H9 (cell line): ENCODE measurements around the gene UBE2G1. TPM values are rescaled to one million over a fixed set of nuclear protein-coding genes. Genes with fewer than 3 reads are reported as not detected.
A peak's percentile ranks its signal among the peaks of the same experiment; 100 is the strongest.

Experiments
- DNase-seq: peaks from one replicate; pipeline ENCODE4 v3.0.0-alpha.2; 2017
- H2AFZ ChIP-seq: one replicate; pipeline ENCODE4 v1.6.1; 2013; ENCODE audit warnings: mild to moderate bottlenecking, low read length, control low read depth, moderate library complexity
- H2AK5ac ChIP-seq: 2 replicates; pipeline ENCODE4 v1.6.1; 2013; ENCODE audit warnings: low read length, control low read depth, mixed read lengths; ENCODE audit not compliant: insufficient read length
- H2BK120ac ChIP-seq: one replicate; pipeline ENCODE4 v1.6.1; 2013; ENCODE audit warnings: low read depth, mild to moderate bottlenecking, low read length, control low read depth, inconsistent platforms; ENCODE audit not compliant: poor library complexity, severe bottlenecking
- H2BK12ac ChIP-seq: 2 replicates; pipeline ENCODE4 v1.6.1; 2013; ENCODE audit warnings: low read length, control low read depth, mixed read lengths, low read depth; ENCODE audit not compliant: insufficient read length
- H2BK15ac ChIP-seq: 2 replicates; pipeline ENCODE4 v1.6.1; 2013; ENCODE audit warnings: low read depth, low read length, control low read depth
- H2BK20ac ChIP-seq: one replicate; pipeline ENCODE4 v1.6.1; 2013; ENCODE audit warnings: low read depth, mild to moderate bottlenecking, low read length, control low read depth, inconsistent platforms; ENCODE audit not compliant: poor library complexity, severe bottlenecking
- H2BK5ac ChIP-seq: 2 replicates; pipeline ENCODE4 v1.6.1; 2013; ENCODE audit warnings: low read length, control low read depth, mixed read lengths; ENCODE audit not compliant: insufficient read length
- H3K14ac ChIP-seq: 2 replicates; pipeline ENCODE4 v1.6.1; 2013; ENCODE audit warnings: low read length, control low read depth; ENCODE audit not compliant: insufficient read depth
- H3K18ac ChIP-seq: 2 replicates; pipeline ENCODE4 v1.6.1; 2013; ENCODE audit warnings: low read depth, mild to moderate bottlenecking, mixed read lengths, low read length, control low read depth; ENCODE audit not compliant: insufficient read length
- H3K23ac ChIP-seq: 2 replicates; pipeline ENCODE4 v1.6.1; 2013; ENCODE audit warnings: low read length, control low read depth, mixed read lengths, low read depth; ENCODE audit not compliant: insufficient read length
- H3K23me2 ChIP-seq: 2 replicates; pipeline ENCODE4 v1.6.1; 2013; ENCODE audit warnings: low read depth, mild to moderate bottlenecking, mixed read lengths, low read length, control low read depth; ENCODE audit not compliant: insufficient read length, poor library complexity, severe bottlenecking
- H3K27ac ChIP-seq: 2 replicates; pipeline ENCODE4 v1.5.1; 2013; ENCODE audit warnings: low read length, control low read depth, mixed read lengths, low read depth; ENCODE audit not compliant: insufficient read length
- H3K27me3 ChIP-seq: 2 replicates; pipeline ENCODE4 v1.6.1; 2013; ENCODE audit warnings: low read length, control low read depth, inconsistent platforms; ENCODE audit not compliant: insufficient read depth
- H3K4ac ChIP-seq: 2 replicates; pipeline ENCODE4 v1.6.1; 2013; ENCODE audit warnings: low read depth, mild to moderate bottlenecking, control low read depth, inconsistent platforms, low read length, moderate library complexity
- H3K4me1 ChIP-seq: 2 replicates; pipeline ENCODE4 v1.6.1; 2013; ENCODE audit warnings: low read length, control low read depth, inconsistent platforms; ENCODE audit not compliant: insufficient read depth
- H3K4me2 ChIP-seq: 2 replicates; pipeline ENCODE4 v1.6.1; 2013; ENCODE audit warnings: low read length, control low read depth, mixed read lengths; ENCODE audit not compliant: insufficient read length, insufficient read depth
- H3K56ac ChIP-seq: 2 replicates; pipeline ENCODE4 v1.6.1; 2013; ENCODE audit warnings: low read depth, mild to moderate bottlenecking, mixed read lengths, low read length, control low read depth; ENCODE audit not compliant: insufficient read length
- H3K79me1 ChIP-seq: 2 replicates; pipeline ENCODE4 v1.6.1; 2013; ENCODE audit warnings: low read depth, mild to moderate bottlenecking, moderate library complexity, low read length, control low read depth, inconsistent platforms; ENCODE audit not compliant: insufficient read depth, poor library complexity, severe bottlenecking
- H3K79me2 ChIP-seq: 2 replicates; pipeline ENCODE4 v1.6.1; 2013; ENCODE audit warnings: low read length, control low read depth, inconsistent platforms; ENCODE audit not compliant: insufficient read depth
- H3K9ac ChIP-seq: 2 replicates; pipeline ENCODE4 v1.6.1; 2013; ENCODE audit warnings: low read length, control low read depth, mixed read lengths; ENCODE audit not compliant: insufficient read length; ENCODE audit errors: extremely low read depth
- H3K9me3 ChIP-seq: one replicate; pipeline ENCODE4 v1.6.1; 2013; ENCODE audit warnings: low read depth, low read length, inconsistent platforms; ENCODE audit not compliant: control insufficient read depth
- H3T11ph ChIP-seq: one replicate; pipeline ENCODE4 v1.6.1; 2013; ENCODE audit warnings: mild to moderate bottlenecking, low read length, control low read depth, inconsistent platforms
- H4K20me1 ChIP-seq: one replicate; pipeline ENCODE4 v1.6.1; 2013; ENCODE audit not compliant: control insufficient read depth, insufficient read length, insufficient read depth
- H4K5ac ChIP-seq: 2 replicates; pipeline ENCODE4 v1.6.1; 2013; ENCODE audit warnings: low read depth, mild to moderate bottlenecking, mixed read lengths, low read length, control low read depth; ENCODE audit not compliant: insufficient read length
- H4K8ac ChIP-seq: replicated peaks from 2 replicates; pipeline ENCODE4 v1.6.1; 2013; ENCODE audit warnings: low read length, control low read depth, mixed read lengths, low read depth; ENCODE audit not compliant: insufficient read length
- H4K91ac ChIP-seq: 2 replicates; pipeline ENCODE4 v1.6.1; 2013; ENCODE audit warnings: low read depth, mild to moderate bottlenecking, moderate library complexity, mixed read lengths, low read length, control low read depth; ENCODE audit not compliant: insufficient read length
- H3K27ac Mint-ChIP-seq, 3 experiments: 2 replicates in 2 of 3; 3 replicates in 1 of 3; pipeline ENCODE4 v1.8.0; 2020 to 2021; ENCODE audit warnings: mixed read lengths in 3 of 3, mild to moderate bottlenecking in 1 of 3, moderate library complexity in 1 of 3
- H3K27me3 Mint-ChIP-seq: 2 replicates; pipeline ENCODE4 v1.8.0; 2021; ENCODE audit warnings: low read depth, mild to moderate bottlenecking, moderate library complexity, mixed read lengths
- H3K36me3 Mint-ChIP-seq, 3 experiments: 2 replicates in 2 of 3; 3 replicates in 1 of 3; pipeline ENCODE4 v1.8.0; 2020 to 2021; ENCODE audit warnings: low read depth in 3 of 3, mixed read lengths in 3 of 3; ENCODE audit not compliant: insufficient read depth in 1 of 3
- H3K4me1 Mint-ChIP-seq, 2 experiments: 2 replicates each; pipeline ENCODE4 v1.8.0; 2020; ENCODE audit warnings: mixed read lengths in 2 of 2
- H3K4me3 Mint-ChIP-seq, 2 experiments: 2 replicates in 1 of 2; 3 replicates in 1 of 2; pipeline ENCODE4 v1.8.0; 2020 to 2021; ENCODE audit warnings: mild to moderate bottlenecking in 2 of 2, mixed read lengths in 2 of 2, moderate library complexity in 1 of 2
- H3K9me3 Mint-ChIP-seq, 2 experiments: 2 replicates in 1 of 2; 3 replicates in 1 of 2; pipeline ENCODE4 v1.8.0; 2020; ENCODE audit warnings: mild to moderate bottlenecking in 2 of 2, mixed read lengths in 2 of 2, moderate library complexity in 1 of 2
- WGBS: extraction: QIAGEN DNeasy Blood & Tissue Kit; methylation state at CpG from one replicate; pipeline ENCODE4 v1.1.7; 2013; ENCODE audit warnings: missing lambda C conversion rate, low lambda C conversion rate, mixed read lengths; ENCODE audit not compliant: insufficient read length; ENCODE audit errors: extremely low coverage; 5-methylcytosine and 5-hydroxymethylcytosine counted together
- total RNA-seq: library from RNA; stranded (reverse); gene quantifications from 2 replicates; pipeline ENCODE4 v1.2.1, GENCODE V29; 2021
- TF ChIP-seq, protein P1 (sequence below): fragments of 200-600 bp; sonication (generic); conservative IDR thresholded peaks from 3 replicates; pipeline ENCODE4 v1.8.0; 2021; ENCODE audit warnings: antibody characterized with exemption, mild to moderate bottlenecking

Gene UBE2G1
- total RNA-seq, 1 experiment from 2014 or later: 188 TPM

DNA sequence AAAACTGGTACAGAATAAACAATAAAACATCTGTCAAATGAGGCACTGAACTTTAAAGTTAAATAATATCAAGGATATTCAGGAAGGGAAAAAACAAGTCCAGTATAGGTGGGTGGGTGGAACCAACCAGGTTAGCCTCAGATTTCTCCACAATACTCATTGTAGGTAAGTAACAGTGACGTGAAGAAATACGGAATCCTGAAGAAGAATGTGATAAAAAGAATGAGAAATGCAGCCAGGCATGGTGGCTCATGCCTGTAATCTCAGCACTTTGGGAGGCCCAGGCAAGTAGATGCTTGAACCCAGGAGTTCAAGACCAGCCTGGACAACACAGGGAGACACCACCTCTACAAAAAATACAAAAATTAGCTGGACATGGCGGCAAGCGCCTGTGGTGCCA is 47.3 kb downstream of the UBE2G1 start:
- Histone ChIP-seq H2BK12ac (no peak overlapping the region), H2BK120ac (no peak overlapping the region), H3K9ac (no peak overlapping the region), H4K8ac (no peak overlapping the region), H3K79me2 (peaks cover 48% of the 10 kb centered on the region; the same call in 1 of the 2 replicates), H3K56ac (no peak overlapping the region), H4K5ac (no peak overlapping the region), H4K20me1 (no peaks in the 10 kb centered on the region), H2BK20ac (no peak overlapping the region), H3K14ac (no peak overlapping the region), H2BK5ac (no peak overlapping the region), H3K9me3 (no peaks in the 10 kb centered on the region), H2BK15ac (no peak overlapping the region), H3K27me3 (no peaks in the 10 kb centered on the region), H3K27ac (no peak overlapping the region), H3K4me2 (no peak overlapping the region), H2AK5ac (no peak overlapping the region), H4K91ac (no peak overlapping the region), H3K79me1 (peaks cover 2% of the 10 kb centered on the region), H3K23me2 (no peaks in the 10 kb centered on the region), H3K23ac (no peak overlapping the region), H3K4me1 (peaks cover 2% of the 10 kb centered on the region; the same call in 1 of the 2 replicates), H3K4ac (no peak overlapping the region), H2AFZ (no peak overlapping the region), H3K18ac (no peak overlapping the region), H3T11ph (no peak overlapping the region)
- no CpG with 5 or more reads among the region's 4 CpGs for WGBS
- Mint-ChIP-seq H3K4me3 (no peak overlapping the region), H3K27me3 (no peaks in the 10 kb centered on the region), H3K4me1 (peaks cover 44 to 54% of the 10 kb centered on the region in 2 experiments), H3K27ac (peak overlapping the region; percentile 61 to 95 (median 89); a peak in 5 of 7 replicates), H3K9me3 (no peaks in the 10 kb centered on the region), H3K36me3 (peaks cover 0 to 15% (median 2%) of the 10 kb centered on the region in 3 experiments; a peak in 4 of 7 replicates)
- DNase-seq: no peak
- TF ChIP-seq, protein P1, sequence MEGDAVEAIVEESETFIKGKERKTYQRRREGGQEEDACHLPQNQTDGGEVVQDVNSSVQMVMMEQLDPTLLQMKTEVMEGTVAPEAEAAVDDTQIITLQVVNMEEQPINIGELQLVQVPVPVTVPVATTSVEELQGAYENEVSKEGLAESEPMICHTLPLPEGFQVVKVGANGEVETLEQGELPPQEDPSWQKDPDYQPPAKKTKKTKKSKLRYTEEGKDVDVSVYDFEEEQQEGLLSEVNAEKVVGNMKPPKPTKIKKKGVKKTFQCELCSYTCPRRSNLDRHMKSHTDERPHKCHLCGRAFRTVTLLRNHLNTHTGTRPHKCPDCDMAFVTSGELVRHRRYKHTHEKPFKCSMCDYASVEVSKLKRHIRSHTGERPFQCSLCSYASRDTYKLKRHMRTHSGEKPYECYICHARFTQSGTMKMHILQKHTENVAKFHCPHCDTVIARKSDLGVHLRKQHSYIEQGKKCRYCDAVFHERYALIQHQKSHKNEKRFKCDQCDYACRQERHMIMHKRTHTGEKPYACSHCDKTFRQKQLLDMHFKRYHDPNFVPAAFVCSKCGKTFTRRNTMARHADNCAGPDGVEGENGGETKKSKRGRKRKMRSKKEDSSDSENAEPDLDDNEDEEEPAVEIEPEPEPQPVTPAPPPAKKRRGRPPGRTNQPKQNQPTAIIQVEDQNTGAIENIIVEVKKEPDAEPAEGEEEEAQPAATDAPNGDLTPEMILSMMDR: no peak
